DOHH2 (cell line): ENCODE data around the gene SYNDIG1.

ENCODE experiments used
- H3F3A ChIP-seq: fragments of 200-600 bp; sonication (generic), shearing (Covaris generic); 2 replicates; pipeline ENCODE4 v1.6.0; 2016; ENCODE audit warnings: antibody characterized with exemption, mild to moderate bottlenecking; ENCODE audit not compliant: control insufficient read depth, insufficient read depth
- H3K27ac ChIP-seq: fragments of 200-600 bp; sonication (generic); 2 replicates; pipeline ENCODE4 v1.5.1; 2014; ENCODE audit warnings: low read depth, mild to moderate bottlenecking, low read length, moderate library complexity
- H3K27me3 ChIP-seq: fragments of 200-600 bp; sonication (generic); 2 replicates; pipeline ENCODE4 v1.6.1; 2014; ENCODE audit warnings: mild to moderate bottlenecking, low read length, mixed read lengths; ENCODE audit not compliant: control insufficient read depth
- H3K36me3 ChIP-seq: fragments of 200-600 bp; sonication (generic); 2 replicates; pipeline ENCODE4 v1.6.1; 2014; ENCODE audit warnings: mild to moderate bottlenecking, low read length, moderate library complexity, mixed read lengths; ENCODE audit not compliant: control insufficient read depth
- H3K4me1 ChIP-seq: fragments of 200-600 bp; sonication (generic); 2 replicates; pipeline ENCODE4 v1.6.1; 2014; ENCODE audit warnings: mild to moderate bottlenecking, low read length, mixed read lengths; ENCODE audit not compliant: control insufficient read depth
- H3K4me2 ChIP-seq: fragments of 200-600 bp; sonication (generic); 2 replicates; pipeline ENCODE4 v1.6.0; 2014; ENCODE audit warnings: mild to moderate bottlenecking, low read length, moderate library complexity
- H3K4me3 ChIP-seq: fragments of 200-600 bp; sonication (generic); 2 replicates; pipeline ENCODE4 v1.5.1; 2014; ENCODE audit warnings: mild to moderate bottlenecking, low read length, mixed read lengths
- H3K79me2 ChIP-seq: fragments of 200-600 bp; sonication (generic); 2 replicates; pipeline ENCODE4 v1.6.1; 2014; ENCODE audit warnings: mild to moderate bottlenecking, low read length, mixed read lengths; ENCODE audit not compliant: control insufficient read depth
- H3K9me2 ChIP-seq: fragments of 200-600 bp; sonication (generic); replicated peaks from 2 replicates; pipeline ENCODE4 v1.6.1; 2014; ENCODE audit warnings: mild to moderate bottlenecking, low read length, mixed read lengths; ENCODE audit not compliant: control insufficient read depth
- H3K9me3 ChIP-seq: fragments of 200-600 bp; sonication (generic); 2 replicates; pipeline ENCODE4 v1.6.1; 2014; ENCODE audit warnings: antibody characterized with exemption, low read length, mixed read lengths; ENCODE audit not compliant: control insufficient read depth, insufficient read depth
- H4K20me1 ChIP-seq: fragments of 200-600 bp; sonication (generic); 2 replicates; pipeline ENCODE4 v1.6.0; 2014; ENCODE audit warnings: low read depth, mild to moderate bottlenecking, antibody characterized with exemption, low read length, moderate library complexity; ENCODE audit not compliant: control insufficient read depth, insufficient read depth
- CTCF ChIP-seq: fragments of 200-600 bp; sonication (generic); IDR thresholded peaks from one replicate; pipeline ENCODE4 v1.5.1; 2014; ENCODE audit warnings: antibody characterized with exemption, mild to moderate bottlenecking, low read depth, low read length; ENCODE audit not compliant: poor library complexity, severe bottlenecking
- EZH2phosphoT487 ChIP-seq: fragments of 200-600 bp; sonication (generic); IDR thresholded peaks from 2 replicates; pipeline ENCODE4 v1.6.1; 2017; ENCODE audit warnings: borderline replicate concordance, mild to moderate bottlenecking, antibody characterized with exemption, low read length, moderate library complexity, mixed read lengths

The SYNDIG1 gene

GRCh38 chr20:24470746-24471582, 1.5 kb downstream of the SYNDIG1 start:
- Histone ChIP-seq H3K4me3 (no peak overlapping the region), H4K20me1 (no peaks in the 10 kb centered on the region), H3K27ac (no peak overlapping the region), H3K27me3 (no peaks in the 10 kb centered on the region), H3K79me2 (no peaks in the 10 kb centered on the region), H3K4me2 (no peak overlapping the region), H3K4me1 (no peaks in the 10 kb centered on the region), H3K9me2 (no peaks in the 10 kb centered on the region), H3K36me3 (no peaks in the 10 kb centered on the region), H3K9me3 (no peaks in the 10 kb centered on the region; the same call in 1 of the 2 replicates), H3F3A (no peaks in the 10 kb centered on the region)
- TF ChIP-seq EZH2phosphoT487, result no peak

GRCh38 chr20:24472426-24472825, 3.0 kb downstream of the SYNDIG1 start:
- H3K36me3 ChIP-seq, result no peaks in the 10 kb centered on the region
- no peaks in the 10 kb centered on the region for H3K27me3 ChIP-seq
- no peaks in the 10 kb centered on the region for H4K20me1 ChIP-seq
- no peaks in the 10 kb centered on the region; the same call in 1 of the 2 replicates for H3K9me3 ChIP-seq
- no peaks in the 10 kb centered on the region for H3K4me1 ChIP-seq
- TF ChIP-seq CTCF (no peak), EZH2phosphoT487 (no peak)
- H3K79me2 ChIP-seq, result no peaks in the 10 kb centered on the region
- H3K9me2 ChIP-seq, result no peaks in the 10 kb centered on the region
- no peak overlapping the region for H3K4me3 ChIP-seq
- no peaks in the 10 kb centered on the region for H3F3A ChIP-seq
- no peak overlapping the region for H3K4me2 ChIP-seq
- H3K27ac ChIP-seq, result no peak overlapping the region

DNA sequence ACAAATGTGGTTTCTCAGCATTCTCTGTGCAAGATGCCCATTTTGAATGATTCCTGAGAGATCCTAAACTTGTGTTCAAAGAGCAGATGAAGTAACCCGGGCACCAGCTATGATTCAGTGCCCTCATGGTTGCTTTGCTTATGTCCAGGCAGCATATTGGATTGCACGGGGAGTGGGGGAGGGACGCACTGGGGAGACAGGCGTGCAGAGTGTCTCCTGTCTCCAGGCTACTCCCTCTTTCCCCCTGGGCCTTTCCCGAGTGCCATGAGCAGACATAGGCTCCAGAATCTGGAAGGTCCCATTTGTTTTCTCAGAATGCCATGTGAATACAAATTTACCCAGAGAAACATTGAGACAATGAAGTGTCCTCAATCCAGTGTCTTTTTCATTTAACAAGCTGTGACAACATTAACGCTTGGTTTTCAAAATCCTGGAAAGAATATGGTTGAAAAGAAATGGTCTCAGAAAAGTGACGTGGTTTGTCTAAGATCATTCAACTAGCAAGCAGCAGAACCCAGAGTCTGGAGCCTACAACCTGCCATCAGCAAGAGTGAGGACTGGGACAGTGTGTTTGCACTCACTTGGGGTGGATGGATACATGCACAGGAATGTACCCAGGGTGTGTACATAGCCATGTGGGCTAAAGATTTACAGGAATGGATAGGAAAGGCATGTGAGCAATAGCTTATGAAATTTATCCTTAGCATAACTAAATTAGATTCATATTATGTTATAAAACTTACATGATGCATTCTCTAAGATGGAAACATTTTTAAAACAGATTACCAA, 4.2 kb downstream of the SYNDIG1 start:
- TF ChIP-seq CTCF (no peak), EZH2phosphoT487 (no peak)
- Histone ChIP-seq H3K4me1 (no peaks in the 10 kb centered on the region), H3K27me3 (no peaks in the 10 kb centered on the region)

More for the DNA sequence above, 4.2 kb downstream of the SYNDIG1 start:
- H3K9me2 ChIP-seq, result no peaks in the 10 kb centered on the region
- no peaks in the 10 kb centered on the region for H3K79me2 ChIP-seq
- H3K4me3 ChIP-seq, result no peak overlapping the region
- H3K27ac ChIP-seq, result no peak overlapping the region
- H3K9me3 ChIP-seq, result no peaks in the 10 kb centered on the region; the same call in 1 of the 2 replicates
- no peaks in the 10 kb centered on the region for H3K36me3 ChIP-seq
- H3K4me2 ChIP-seq, result no peak overlapping the region
- no peaks in the 10 kb centered on the region for H3F3A ChIP-seq
- H4K20me1 ChIP-seq, result no peaks in the 10 kb centered on the region
